HG03432 (cell line): ENCODE results near the gene NDUFA13.
A peak's percentile ranks its signal among the peaks of the same experiment; 100 is the strongest.

ENCODE experiments used
- ATAC-seq: cut with Tn5 transposase; IDR thresholded peaks from one replicate; pipeline ENCODE4 v1.9.1; 2021; ENCODE audit warnings: mild to moderate bottlenecking, moderate library complexity; ENCODE audit not compliant: unreplicated experiment

The NDUFA13 gene

DNA sequence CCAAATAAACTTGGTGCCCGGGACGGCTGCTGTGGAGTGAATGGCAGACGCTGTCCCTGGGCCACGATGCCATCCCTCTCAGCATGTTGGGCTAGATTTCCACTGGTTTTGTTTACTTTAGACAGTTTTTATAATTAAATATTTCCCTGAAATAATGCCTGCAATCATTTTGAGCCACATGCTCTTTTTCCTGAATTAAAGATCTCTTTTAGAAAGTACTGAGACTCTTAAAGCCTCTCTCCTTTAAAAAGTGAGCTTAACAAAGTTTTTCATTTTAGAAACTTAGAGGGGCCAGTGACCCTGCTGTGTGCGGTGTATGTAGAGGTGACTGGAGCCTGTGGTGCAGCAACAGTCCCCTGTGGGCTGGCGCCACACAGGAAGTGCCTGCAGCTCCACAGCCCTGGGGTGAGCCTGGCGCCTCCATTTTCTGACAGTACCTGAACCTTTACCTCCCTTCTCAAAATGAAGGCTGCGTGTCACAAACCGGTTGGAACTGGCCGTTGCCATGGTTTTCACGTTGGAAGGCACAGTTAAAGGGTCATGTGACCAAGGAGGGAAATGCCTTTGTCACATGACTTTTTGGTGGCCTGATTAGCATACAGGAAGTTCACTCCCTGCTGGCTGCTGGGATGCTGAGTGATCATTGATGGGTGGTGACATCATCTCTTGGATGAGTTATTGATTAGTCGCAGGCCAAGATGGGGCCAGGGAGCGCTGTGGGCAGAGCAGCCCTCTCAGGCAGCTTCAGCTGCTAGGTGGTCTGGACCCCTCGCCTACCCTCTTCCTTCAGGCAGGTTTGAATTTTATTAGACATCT lies 26.9 kb upstream of the NDUFA13 start:
- peak; percentile 62 for ATAC-seq

DNA sequence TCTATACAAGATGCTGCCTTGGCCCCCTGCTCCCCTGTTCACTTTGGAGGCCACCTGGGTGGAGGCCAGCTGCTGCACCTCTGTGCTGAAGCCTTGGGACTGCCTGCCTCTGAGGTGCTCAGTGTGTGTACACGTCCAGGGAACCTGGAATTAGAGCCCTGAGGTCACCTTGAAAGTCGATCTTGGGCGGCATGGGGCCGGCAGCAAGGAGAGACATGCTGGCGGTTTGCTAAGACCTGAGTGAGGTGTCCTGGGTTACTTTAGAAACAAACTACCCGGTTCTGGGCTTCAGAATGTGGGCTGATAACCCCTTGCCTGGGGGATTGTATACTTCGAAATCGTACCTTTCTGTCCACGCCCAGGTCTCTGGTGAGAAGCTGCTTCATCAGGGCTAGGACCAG lies 26.2 kb upstream of the NDUFA13 start:
- ATAC-seq = no peak

DNA sequence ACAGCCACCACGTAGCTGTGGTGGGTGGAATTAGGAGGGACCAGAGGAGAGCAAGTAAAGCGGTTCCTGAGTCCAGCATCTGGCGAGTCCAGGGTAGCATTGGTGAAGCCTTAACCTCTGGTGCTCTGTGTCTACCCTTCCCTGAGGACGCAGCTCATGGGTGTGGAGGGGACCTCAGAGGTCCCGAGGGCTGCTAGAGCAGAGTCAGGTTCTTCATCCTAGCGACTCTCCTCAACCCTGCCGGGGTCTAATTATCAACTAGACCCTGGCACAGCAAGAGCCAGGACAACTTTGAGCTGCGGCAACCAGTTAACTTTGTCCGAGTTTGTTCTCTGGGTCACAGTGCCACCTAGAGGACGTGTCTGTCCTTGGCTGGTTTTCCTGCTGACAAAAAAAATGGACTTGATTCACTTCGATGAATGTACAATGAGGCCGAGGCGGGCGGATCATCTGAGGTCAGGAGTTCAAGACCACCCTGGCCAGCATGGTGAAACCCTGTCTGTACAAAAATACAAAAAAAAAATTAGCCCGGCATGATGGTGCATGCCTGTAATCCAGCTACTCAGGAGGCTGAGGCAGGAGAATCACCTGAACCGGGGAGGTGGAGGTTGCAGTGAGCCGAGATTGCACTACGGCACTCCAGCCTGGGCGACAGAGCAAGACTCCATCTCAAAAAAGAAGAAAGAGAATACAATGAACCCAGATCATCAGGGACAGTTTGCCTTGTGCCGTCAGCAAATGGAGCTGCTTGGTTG lies 25.6 kb upstream of the NDUFA13 start:
- ATAC-seq = peak; percentile 39

DNA sequence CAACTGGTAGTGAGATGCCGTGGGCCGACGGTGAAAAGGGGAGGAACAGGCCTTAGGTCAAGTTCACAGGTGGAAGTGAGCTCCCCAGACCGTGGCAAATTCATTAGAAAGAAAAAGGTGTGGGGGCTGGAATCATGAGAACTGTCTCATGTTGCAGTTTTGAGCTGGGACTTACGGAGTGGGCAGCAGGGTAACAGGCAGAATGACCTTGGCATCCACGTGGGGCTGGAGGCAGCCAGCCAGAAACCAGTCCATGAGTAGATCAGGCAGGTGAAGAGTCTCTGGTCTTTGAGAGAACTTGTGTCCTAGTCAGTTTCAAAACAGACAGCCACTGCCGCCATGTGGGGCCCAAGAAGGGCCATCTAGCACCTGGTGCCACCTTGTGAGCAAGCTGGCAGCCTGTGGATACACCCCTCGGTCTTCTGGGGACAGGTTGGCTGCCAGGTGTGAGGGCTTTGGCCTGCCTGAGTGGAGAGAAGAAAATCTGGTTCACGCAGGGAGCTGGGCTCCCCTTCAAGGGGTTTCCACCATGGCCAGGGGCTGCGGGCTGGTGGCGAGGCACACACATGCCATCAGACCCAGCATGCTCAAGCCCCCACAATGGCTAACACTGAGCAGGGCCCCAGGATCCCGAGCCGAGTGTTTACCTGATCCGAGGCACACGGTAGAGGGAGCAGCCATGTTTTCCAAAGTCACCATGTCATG lies 24.6 kb upstream of the NDUFA13 start:
- ATAC-seq = no peak

DNA sequence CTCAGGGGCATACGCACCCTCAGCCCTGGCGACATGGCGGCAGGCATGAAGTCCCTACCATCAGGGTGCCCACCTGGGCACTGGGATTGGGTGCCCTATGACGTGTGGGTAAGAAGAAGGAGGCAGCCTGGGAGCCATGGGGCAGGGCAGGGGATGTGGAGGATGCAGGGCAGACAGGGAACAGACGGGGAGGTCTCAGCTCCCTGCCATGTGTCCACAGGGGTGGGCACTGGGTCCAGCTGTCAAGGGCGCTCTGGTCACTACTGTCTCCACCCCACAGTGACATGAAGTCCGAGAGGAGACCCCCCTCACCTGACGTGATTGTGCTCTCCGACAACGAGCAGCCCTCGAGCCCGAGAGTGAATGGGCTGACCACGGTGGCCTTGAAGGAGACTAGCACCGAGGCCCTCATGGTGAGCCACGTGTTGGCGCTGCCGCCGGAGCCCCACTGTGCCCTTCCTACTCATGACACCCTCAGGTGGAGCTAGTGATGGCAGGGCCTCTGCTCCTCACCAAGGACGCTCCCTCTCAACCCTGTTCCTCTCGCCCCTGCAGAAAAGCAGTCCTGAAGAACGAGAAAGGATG lies 23.9 kb upstream of the NDUFA13 start:
- no peak for ATAC-seq

DNA sequence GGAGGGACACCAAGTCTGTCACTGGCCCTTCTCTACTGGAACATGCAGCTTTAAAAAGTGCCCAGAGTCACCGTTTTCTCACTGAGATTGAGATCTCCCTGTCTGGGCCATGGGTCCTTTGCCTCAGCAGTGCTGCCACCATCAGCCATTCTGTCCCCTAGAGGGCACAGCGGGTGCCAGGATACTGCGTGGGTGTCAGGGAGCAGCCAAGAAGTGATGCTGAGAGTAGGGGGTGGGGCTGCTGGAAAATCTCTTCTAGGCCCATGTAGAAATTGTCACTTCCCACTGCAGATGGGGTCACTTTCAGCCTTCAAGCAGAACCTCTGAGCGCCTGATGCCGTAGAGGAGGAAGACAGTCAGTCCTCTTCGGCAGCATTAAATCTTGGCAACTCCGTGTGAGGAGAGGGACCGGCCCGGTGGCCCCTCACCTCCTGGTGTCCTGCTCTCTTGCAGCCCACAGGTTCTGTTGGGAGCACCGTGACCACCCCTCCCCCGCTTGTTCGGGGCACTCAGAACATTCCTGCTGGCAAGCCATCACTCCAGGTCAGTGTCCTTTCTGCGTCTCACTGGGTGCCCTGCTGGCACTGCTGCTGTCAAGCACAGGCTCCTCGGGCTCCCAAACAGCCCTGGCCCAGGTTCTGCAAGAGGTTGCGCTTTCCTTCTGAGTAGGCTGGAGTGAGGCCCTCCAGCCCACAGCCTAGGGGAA lies 22.0 kb upstream of the NDUFA13 start:
- no peak for ATAC-seq

DNA sequence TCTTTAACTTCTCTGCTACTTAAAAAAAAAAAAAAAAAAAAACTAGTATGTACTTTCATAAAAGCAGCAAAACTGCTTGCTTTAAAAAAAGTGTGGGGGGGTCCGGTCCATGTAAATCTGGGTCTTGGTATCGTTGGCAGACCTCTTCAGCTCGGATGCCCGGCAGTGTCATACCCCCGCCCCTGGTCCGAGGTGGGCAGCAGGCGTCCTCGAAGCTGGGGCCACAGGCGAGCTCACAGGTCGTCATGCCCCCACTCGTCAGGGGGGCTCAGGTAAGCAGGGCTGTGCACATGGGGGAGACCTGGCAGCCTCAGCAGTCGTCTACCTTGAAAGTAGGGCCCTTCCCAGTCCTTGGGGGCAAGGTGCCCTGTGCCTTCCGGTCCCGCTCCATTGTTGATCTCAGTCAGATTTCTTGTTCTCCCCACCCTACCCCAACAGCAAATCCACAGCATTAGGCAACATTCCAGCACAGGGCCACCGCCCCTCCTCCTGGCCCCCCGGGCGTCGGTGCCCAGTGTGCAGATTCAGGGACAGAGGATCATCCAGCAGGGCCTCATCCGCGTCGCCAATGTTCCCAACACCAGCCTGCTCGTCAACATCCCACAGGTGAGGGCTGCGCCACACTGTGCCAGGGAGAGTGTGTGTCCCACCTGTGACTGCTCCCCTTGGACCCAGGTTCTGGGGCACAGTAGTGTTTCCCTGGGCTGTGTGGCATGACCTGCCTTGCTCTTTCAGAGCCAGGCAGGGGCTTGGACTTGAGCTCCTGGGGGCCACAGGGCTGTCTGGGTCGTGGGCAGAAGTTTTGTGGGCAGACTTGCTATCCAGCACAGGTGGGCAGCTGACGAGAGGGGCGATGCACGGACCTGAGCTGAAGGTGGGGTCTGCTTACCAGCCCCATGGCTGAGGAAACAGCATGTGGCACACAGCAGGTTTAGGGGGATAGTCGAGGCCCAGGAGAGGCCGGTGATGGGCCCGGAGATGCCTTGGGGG lies 20.1 kb upstream of the NDUFA13 start:
- ATAC-seq = no peak

DNA sequence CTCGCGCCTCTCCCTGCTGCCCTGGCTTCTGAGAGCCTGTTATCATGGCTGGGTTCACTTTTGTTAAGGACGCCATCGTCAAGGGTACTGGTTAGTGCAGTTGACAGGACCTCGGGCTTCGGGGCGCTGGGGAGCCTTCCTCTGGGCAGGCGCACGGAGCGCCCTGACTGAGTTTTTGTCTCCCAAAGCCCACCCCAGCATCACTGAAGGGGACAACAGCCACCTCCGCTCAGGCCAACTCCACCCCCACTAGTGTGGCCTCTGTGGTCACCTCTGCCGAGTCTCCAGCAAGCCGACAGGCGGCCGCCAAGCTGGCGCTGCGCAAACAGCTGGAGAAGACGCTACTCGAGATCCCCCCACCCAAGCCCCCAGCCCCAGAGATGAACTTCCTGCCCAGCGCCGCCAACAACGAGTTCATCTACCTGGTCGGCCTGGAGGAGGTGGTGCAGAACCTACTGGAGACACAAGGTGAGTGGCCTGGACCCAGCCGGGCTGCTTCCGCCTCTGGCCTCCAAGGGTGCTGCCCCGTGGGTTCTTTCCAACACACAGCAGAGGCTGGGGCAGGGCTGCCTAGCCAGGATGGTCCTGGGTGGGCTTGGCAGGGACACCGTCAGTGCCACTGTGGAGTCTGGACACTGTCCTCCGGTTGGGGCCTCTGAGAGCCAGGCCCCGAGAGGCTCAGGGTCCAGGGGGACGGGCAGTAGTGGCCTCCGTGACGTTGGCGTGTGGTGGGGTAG lies 17.6 kb upstream of the NDUFA13 start:
- no peak for ATAC-seq

DNA sequence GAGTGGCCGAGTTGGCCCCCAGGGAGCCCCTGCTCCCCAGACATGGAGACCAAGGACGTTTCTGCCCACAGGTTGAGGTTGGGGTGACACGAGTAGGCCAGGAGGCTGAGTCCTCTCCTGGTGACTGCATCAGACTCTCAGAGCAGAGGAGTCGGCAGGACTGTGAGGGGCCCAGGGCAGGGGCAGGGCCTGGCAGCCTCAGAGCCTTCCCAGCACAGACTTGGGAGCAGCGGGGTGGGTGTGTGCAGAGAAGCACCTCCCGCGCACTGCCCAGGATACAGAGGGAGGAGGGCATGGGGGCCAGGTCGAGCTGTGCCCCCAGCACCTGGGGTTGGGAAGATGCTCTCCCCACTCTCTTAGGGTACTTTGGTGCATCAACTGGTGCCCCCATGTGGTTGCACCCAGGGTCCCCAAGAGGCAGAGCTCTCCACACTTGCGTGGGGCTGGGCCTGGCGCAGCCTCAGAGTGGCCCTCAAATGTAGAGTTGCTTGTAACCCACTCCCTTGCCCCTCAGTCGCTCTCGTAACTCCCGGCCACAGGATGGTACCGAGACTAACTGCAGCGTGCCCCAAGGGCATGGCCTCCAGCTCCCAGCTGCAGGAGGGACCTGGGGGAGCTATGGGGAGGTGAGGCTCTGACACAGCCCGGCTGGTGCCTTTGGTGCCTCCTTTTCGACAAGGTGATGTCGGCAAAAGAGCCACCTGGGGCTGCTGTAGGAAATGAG lies 16.6 kb upstream of the NDUFA13 start:
- no peak for ATAC-seq

DNA sequence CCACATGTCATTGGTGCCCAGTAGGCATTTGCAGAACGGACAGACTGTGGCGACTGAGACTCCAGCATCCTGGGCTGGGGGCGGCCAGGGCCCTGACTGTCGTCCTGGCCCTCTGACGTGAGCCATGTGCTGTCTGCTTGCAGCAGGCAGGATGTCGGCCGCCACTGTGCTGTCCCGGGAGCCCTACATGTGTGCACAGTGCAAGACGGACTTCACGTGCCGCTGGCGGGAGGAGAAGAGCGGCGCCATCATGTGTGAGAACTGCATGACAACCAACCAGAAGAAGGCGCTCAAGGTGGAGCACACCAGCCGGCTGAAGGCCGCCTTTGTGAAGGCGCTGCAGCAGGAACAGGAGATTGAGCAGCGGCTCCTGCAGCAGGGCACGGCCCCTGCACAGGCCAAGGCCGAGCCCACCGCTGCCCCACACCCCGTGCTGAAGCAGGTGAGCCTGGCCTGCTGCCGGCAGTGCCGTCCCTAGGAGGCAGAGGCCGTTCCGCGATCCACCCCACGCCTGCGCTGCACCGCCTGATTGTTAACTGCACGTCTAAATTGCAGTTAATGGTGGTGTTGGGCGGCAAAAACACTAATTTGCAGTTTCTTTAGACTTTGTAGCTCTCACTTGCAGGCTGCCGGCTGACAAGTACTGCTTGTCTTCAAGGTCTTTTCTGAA lies 14.9 kb upstream of the NDUFA13 start:
- ATAC-seq = no peak

DNA sequence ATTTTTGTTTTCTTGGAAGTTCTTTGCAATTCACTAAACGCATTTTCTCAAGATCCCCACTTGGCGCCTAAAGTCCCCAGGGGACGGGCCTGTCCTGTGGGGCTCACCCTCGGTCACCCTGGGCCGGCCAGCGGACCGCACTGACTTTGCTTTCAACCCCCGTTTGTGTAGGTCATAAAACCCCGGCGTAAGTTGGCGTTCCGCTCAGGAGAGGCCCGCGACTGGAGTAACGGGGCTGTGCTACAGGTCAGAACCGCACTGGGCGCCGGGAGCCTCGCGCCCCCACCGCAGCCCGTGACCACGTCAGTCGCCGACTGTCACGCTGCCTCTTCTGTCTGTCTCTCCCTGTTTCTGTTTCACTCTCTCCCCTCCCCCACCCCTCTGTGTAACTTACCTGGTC lies 14.2 kb upstream of the NDUFA13 start:
- no peak for ATAC-seq

DNA sequence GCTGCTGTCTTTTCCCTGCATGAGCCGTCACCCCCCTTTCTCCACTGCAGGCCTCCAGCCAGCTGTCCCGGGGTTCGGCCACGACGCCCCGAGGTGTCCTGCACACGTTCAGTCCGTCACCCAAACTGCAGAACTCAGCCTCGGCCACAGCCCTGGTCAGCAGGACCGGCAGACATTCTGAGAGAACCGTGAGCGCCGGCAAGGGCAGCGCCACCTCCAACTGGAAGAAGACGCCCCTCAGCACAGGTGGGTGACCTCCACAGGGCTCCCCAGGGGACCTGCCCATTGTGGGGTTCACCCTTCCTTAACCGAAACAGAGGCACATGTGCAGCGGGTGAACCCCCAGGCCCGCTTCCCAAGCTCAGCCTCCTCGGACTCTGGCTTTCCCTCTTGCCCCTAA lies 13.7 kb upstream of the NDUFA13 start:
- ATAC-seq = no peak

DNA sequence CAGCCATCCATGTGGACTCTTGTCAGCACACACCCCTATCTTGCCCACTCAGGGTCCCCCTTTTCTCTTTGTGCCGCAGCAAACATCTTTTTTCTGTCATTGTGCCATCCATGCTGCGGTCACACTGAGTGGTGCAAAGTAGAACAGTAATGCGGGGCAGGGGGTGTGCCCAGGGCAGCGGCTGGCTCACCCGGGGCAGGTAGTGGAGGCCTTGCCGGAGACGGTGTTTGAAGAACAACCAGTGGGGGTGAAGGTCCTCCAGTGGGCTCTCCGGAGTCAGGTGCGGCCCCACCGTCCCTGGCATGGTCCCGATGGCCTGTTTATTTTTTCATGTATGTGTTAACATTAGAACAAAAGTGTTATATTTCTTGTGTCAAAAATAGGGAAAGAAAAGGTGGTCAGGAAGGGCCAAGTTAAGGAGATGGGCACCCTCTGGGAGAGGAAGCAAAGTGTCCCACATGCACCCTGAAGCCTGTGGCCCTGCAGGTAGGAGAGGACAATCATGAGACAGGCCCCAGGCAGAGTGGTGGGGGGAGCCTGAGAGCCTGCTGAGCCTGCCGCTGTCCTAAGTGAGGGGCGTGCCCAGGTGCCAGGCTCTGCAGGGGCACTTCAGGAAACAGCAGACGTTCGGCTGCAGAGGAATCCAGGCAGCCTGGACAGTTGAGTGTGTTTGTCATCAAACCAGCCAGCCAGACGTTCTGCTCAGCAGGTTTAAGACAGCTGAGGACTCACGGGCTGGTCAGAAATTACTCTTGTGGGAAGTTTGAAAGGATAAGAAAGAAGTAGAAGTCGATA lies 13.0 kb upstream of the NDUFA13 start:
- no peak for ATAC-seq

DNA sequence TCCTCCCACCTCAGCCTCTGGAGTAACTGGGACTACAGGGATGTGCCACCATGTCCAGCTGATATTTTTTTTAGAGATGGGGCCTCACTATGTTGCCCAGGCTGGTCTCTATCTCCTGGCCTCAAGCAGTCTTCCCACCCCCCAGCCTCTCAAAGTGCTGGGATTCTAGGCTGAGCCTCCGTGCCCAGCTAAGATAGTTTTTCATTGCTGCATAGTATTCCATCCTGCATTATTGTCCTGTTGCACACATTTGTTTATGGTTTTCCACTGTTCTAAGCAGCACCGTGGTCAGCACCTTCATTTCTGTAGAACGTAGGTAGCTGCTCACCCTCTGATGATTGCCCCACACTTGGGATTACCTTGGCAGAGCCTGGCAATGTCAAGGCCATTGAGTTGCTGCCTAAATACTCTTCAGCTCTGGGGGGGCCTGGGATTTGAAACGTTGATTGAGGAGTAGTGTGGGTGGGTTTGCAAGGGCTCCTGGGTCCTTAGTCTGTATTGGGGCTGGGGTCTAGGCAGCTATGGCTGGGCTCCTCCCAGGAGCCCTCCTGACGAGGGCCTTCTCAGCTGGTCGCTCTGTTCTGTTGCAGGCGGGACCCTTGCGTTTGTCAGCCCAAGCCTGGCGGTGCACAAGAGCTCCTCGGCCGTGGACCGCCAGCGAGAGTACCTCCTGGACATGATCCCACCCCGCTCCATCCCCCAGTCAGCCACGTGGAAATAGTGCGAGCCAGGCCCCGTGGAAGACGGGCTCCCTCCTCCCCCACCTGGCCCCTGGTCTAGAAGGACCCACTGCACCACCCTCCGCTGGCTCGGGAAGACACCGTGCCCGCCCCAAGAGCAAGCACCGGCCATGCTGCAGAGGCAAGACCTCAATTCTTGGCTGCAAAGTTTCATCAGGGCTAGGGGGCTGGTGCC lies 11.0 kb upstream of the NDUFA13 start:
- ATAC-seq = no peak

DNA sequence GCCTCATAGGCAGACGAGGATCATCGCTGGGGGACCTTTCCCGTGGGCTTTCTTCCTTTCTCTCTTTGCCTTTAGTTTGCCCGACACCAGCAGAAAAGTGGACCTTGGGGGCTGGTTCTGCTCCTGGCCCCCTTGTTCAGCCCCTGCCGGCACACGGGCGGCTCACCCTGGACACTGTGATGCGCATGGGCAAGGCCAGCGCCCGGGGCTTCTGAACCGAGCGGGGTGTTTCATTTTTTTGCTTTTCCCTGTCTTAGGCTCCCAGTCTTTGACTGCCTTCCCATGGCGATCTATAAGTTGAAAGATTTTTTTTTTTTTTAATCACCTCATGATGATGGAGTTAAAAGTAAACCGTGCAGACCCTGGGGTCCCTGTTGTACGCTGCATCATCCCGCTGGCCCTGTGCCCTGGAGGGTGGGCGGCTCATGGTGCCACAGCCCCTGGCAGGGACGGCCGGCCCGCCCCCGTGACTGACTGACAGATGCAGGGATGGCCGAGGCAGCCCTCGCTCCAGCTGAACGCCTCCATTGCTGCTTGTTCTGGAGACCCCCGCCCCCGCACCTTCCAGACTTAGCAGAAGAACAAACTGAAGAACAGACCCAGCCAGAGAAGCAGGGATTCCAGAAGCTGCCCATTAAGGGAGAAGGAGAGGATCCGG lies 10.2 kb upstream of the NDUFA13 start:
- ATAC-seq = no peak
